K562 (cell line): ENCODE measurements around the gene ID1. TPM values are rescaled to one million over a fixed set of nuclear protein-coding genes. Genes with fewer than 3 reads are reported as not detected.
"Not testable (repeated sequence)": the region's sequence is repeated elsewhere in the genome, so short reads cannot be mapped to it uniquely, and the experiment has no call there.

ENCODE experiments used
- ATAC-seq: fragments of 200-7000 bp; cut with Tn5 transposase; 3 replicates; pipeline ENCODE4 v1.9.1; 2020; ENCODE audit warnings: moderate library complexity
- BruUV-seq: library from RNA; stranded (reverse); fragments of 400-500 nt; replicated peaks from 2 replicates; lab custom pipeline; 2021; lab: Mats Ljungman, UMichigan
- CTCF ChIA-PET: fragments of 300-600 bp; formaldehyde crosslinking; extraction: SDS; loops from one replicate; lab custom pipeline; 2021; ENCODE audit warnings: low intra/inter-chr PET ratio; lab: Yijun Ruan, JAX
- POLR2A ChIA-PET: fragments of 300-600, 350-650 bp; sonication (Branson Sonifier 250); formaldehyde crosslinking; extraction: SDS; loops from one replicate; lab custom pipeline; 2021; ENCODE audit warnings: antibody characterized with exemption, inconsistent platforms; lab: Yijun Ruan, JAX
- DNase-seq, 4 experiments: peaks; one replicate each; pipeline versions ENCODE4 v3.0.0 to v3.0.0-alpha.2; 2011 to 2018; ENCODE audit warnings: low spot score in 3 of 4, mixed read lengths in 3 of 4; ENCODE audit errors: extremely low read depth in 1 of 4
- FAIRE-seq: peaks from 2 replicates; lab custom pipeline; 2011; peaks lifted over from hg19 to GRCh38; lab: Jason Lieb, UNC
- H2AFZ ChIP-seq: 2 replicates; pipeline ENCODE4 v1.6.0; 2011; ENCODE audit warnings: low read depth, low read length, control low read depth, inconsistent platforms
- H3K27ac ChIP-seq: fragments of 200-600 bp; 3 replicates; pipeline ENCODE4 v1.8.0; 2011; ENCODE audit warnings: low read depth, mild to moderate bottlenecking, control low read depth, inconsistent platforms, low read length, moderate library complexity, mixed read lengths; ENCODE audit errors: extremely low read depth
- H3K27me3 ChIP-seq, 2 experiments: fragments of 300-600 bp in 1 of 2; 2 replicates in 1 of 2; 3 replicates in 1 of 2; pipeline versions ENCODE4 v1.6.0 to v1.8.0; 2011; ENCODE audit warnings: inconsistent platforms in 2 of 2, low read length in 2 of 2, mild to moderate bottlenecking in 1 of 2, mixed read lengths in 1 of 2, moderate library complexity in 1 of 2; ENCODE audit not compliant: control insufficient read depth in 2 of 2, insufficient read depth in 2 of 2
- H3K36me3 ChIP-seq: fragments of 300-600 bp; 3 replicates; pipeline ENCODE4 v1.8.0; 2011; ENCODE audit warnings: mild to moderate bottlenecking, low read length, inconsistent platforms; ENCODE audit not compliant: control insufficient read depth, insufficient read depth
- H3K4me1 ChIP-seq, 2 experiments: fragments of 200-600 bp in 1 of 2; replicated peaks in 1 of 2; 2 replicates in 1 of 2; 3 replicates in 1 of 2; pipeline versions ENCODE4 v1.5.1 to v1.8.0; 2011; ENCODE audit warnings: inconsistent platforms in 2 of 2, low read length in 2 of 2, mild to moderate bottlenecking in 1 of 2, mixed read lengths in 1 of 2, moderate library complexity in 1 of 2; ENCODE audit not compliant: control insufficient read depth in 2 of 2, insufficient read depth in 2 of 2
- H3K4me2 ChIP-seq: 2 replicates; pipeline ENCODE4 v1.6.1; 2011; ENCODE audit warnings: low read length, control low read depth, inconsistent platforms, mixed read lengths; ENCODE audit not compliant: insufficient read depth
- H3K4me3 ChIP-seq: fragments of 200-600 bp; sonication (generic), shearing (Covaris generic); 2 replicates; pipeline ENCODE4 v1.5.1; 2016; ENCODE audit warnings: control low read depth, inconsistent platforms
- H3K79me2 ChIP-seq: fragments of 200-600 bp; 3 replicates; pipeline ENCODE4 v1.8.0; 2011; ENCODE audit warnings: low read length, inconsistent platforms; ENCODE audit not compliant: control insufficient read depth, insufficient read depth
- H3K9ac ChIP-seq, 2 experiments: 2 replicates each; pipeline versions ENCODE4 v1.6.0 to v1.6.1; 2011; ENCODE audit warnings: low read depth in 2 of 2, low read length in 2 of 2, control low read depth in 1 of 2, inconsistent platforms in 1 of 2, mild to moderate bottlenecking in 1 of 2, mixed read lengths in 1 of 2; ENCODE audit not compliant: insufficient read depth in 1 of 2
- H3K9me1 ChIP-seq: one replicate; pipeline ENCODE4 v1.6.0; 2011; ENCODE audit warnings: inconsistent platforms, mild to moderate bottlenecking, low read length, moderate library complexity; ENCODE audit not compliant: control insufficient read depth, insufficient read depth
- H3K9me3 ChIP-seq: replicated peaks from 2 replicates; pipeline ENCODE4 v1.5.1; 2011; ENCODE audit warnings: low read depth, low read length, inconsistent platforms; ENCODE audit not compliant: control insufficient read depth, insufficient read depth
- H4K20me1 ChIP-seq: replicated peaks from 2 replicates; pipeline ENCODE4 v1.6.1; 2011; ENCODE audit warnings: low read length, inconsistent platforms, mixed read lengths; ENCODE audit not compliant: control insufficient read depth, insufficient read depth
- ADNP ChIP-seq: fragments of 200-800 bp; sonication (Bioruptor generic); IDR thresholded peaks from 2 replicates; pipeline ENCODE4 v1.6.1; 2016; ENCODE audit warnings: missing genetic modification characterization, missing compliant biosample characterization
- CBX5 ChIP-seq: IDR thresholded peaks from 2 replicates; pipeline ENCODE4 v1.6.1; 2014; ENCODE audit warnings: low read depth, borderline replicate concordance
- CHD4 ChIP-seq: fragments of 200-600 bp; sonication (generic); IDR thresholded peaks from 3 replicates; pipeline ENCODE4 v1.6.1; 2012; ENCODE audit warnings: low read depth, mild to moderate bottlenecking, mixed read lengths, low read length, inconsistent platforms; ENCODE audit not compliant: insufficient read depth, insufficient replicate concordance, poor library complexity, severe bottlenecking
- DMBX1 ChIP-seq: fragments of 250-450 bp; sonication (Bioruptor Pico); IDR thresholded peaks from 2 replicates; pipeline ENCODE4 v1.8.0; 2022; ENCODE audit warnings: inconsistent platforms, mild to moderate bottlenecking, moderate library complexity, borderline replicate concordance
- ELF4 ChIP-seq: fragments of 450-650 bp; formaldehyde crosslinking; IDR thresholded peaks from 2 replicates; pipeline ENCODE4 v1.4.0; 2022; ENCODE audit warnings: missing genetic modification characterization
- HDAC1 ChIP-seq, 2 experiments: fragments of 450-650 bp; IDR thresholded peaks; 2 replicates each; pipeline ENCODE4 v1.6.1; 2016 to 2017; ENCODE audit warnings: inconsistent platforms in 1 of 2, mild to moderate bottlenecking in 1 of 2, moderate library complexity in 1 of 2
- HDAC2 ChIP-seq: fragments of 450-650 bp; IDR thresholded peaks from 2 replicates; pipeline ENCODE4 v1.6.1; 2016; ENCODE audit warnings: mild to moderate bottlenecking
- KDM1A ChIP-seq, 2 experiments: fragments of 450-650 bp; IDR thresholded peaks; 2 replicates each; pipeline ENCODE4 v1.6.1; 2016; ENCODE audit warnings: mild to moderate bottlenecking in 2 of 2
- MCM7 ChIP-seq, 2 experiments: fragments of 450-650 bp; IDR thresholded peaks; 2 replicates each; pipeline ENCODE4 v1.6.1; 2016 to 2018
- NFXL1 ChIP-seq: fragments of 450-650 bp; formaldehyde crosslinking; IDR thresholded peaks from 2 replicates; pipeline ENCODE4 v1.4.0; 2021; ENCODE audit warnings: mild to moderate bottlenecking
- NR1H2 ChIP-seq: sonication (generic); formaldehyde crosslinking; IDR thresholded peaks from 2 replicates; pipeline ENCODE4 v1.4.0; 2020; ENCODE audit warnings: mild to moderate bottlenecking, missing genetic modification reagents
- RBFOX2 ChIP-seq: fragments of 200-400 bp; formaldehyde crosslinking; IDR thresholded peaks from 2 replicates; pipeline ENCODE4 v1.6.1; 2017; ENCODE audit warnings: low read depth, mild to moderate bottlenecking, low read length, moderate library complexity
- RBM25 ChIP-seq: fragments of 200-400 bp; formaldehyde crosslinking; IDR thresholded peaks from 2 replicates; pipeline ENCODE4 v1.6.1; 2018; ENCODE audit warnings: low read length, low read depth, moderate library complexity; ENCODE audit not compliant: severe bottlenecking
- SAFB2 ChIP-seq: fragments of 200-400 bp; formaldehyde crosslinking; IDR thresholded peaks from 2 replicates; pipeline ENCODE4 v1.6.1; 2018; ENCODE audit warnings: borderline replicate concordance, low read length, low read depth, moderate library complexity; ENCODE audit not compliant: severe bottlenecking
- SMAD3 ChIP-seq: fragments of 450-650 bp; formaldehyde crosslinking; conservative IDR thresholded peaks from 2 replicates; pipeline ENCODE4 v1.4.0; 2020; ENCODE audit warnings: mild to moderate bottlenecking
- SMARCA5 ChIP-seq: fragments of 450-650 bp; IDR thresholded peaks from 2 replicates; pipeline ENCODE4 v1.6.1; 2016
- TCF7 ChIP-seq: sonication (generic); IDR thresholded peaks from 2 replicates; pipeline ENCODE4 v1.6.1; 2016; ENCODE audit warnings: antibody characterized with exemption, borderline replicate concordance
- ZNF384 ChIP-seq: IDR thresholded peaks from 2 replicates; pipeline ENCODE4 v1.6.1; 2012; ENCODE audit warnings: low read depth, low read length, improper control_type of control experiment
- WGBS: fragments of 100-300 bp; shearing (Covaris generic); methylation state at CpG from one replicate; pipeline ENCODE4 v1.1.6; 2016; ENCODE audit warnings: low coverage, mixed read lengths; ENCODE audit not compliant: insufficient coverage; ENCODE audit errors: missing lambda C conversion rate; 5-methylcytosine and 5-hydroxymethylcytosine counted together
- in situ Hi-C: fragments of 300-500 bp; cut with MboI; formaldehyde crosslinking; loops from 4 replicates; pipeline ENCODE4 v1.15.0; 2018; ENCODE audit warnings: inconsistent platforms, mixed read lengths
- intact Hi-C: fragments of 100-400 bp; cut with micrococcal nuclease; formaldehyde crosslinking; loops from 2 replicates; pipeline ENCODE4 v1.14.2; 2022
- polyA plus RNA-seq, 8 experiments: library from polyadenylated mRNA; depleted of rRNA in 4 of 8; stranded (reverse) in 5 of 8; unstranded in 3 of 8; fragments of >200 nt; fragmentation: Nextera tagmentation in 2 of 8; fragmentation: Illumina TruSeq in 1 of 8; extraction: Ambion mirVana in 2 of 8; extraction: Trizol in 1 of 8; gene quantifications; 2 replicates each; pipeline versions ENCODE4 v1.2.1 to v1.2.3, GENCODE V29; 2011 to 2014; ENCODE audit warnings: inconsistent platforms in 1 of 8, missing spikeins in 1 of 8
- total RNA-seq, 7 experiments: library from RNA; depleted of rRNA in 6 of 7; stranded (reverse); fragments of >200 nt in 6 of 7; fragmentation: Illumina TruSeq in 2 of 7; extraction: Trizol in 2 of 7; gene quantifications; 2 replicates each; pipeline versions ENCODE4 v1.2.1 to v1.2.3, GENCODE V29; 2011 to 2021; ENCODE audit warnings: low replicate concordance in 1 of 7

The ID1 gene
- total and polyA plus RNA-seq, 9 of the 15 experiments (the other 6 are each of a cell fraction or from before 2014, with no cell fraction given), result 1.4 to 358 (median 65.0) TPM

- in situ Hi-C loops, result loop anchor here (25.0 kb wide), 1 partner anchor 1041 kb away; no protein-coding TSS in a partner anchor
- 81% methylated on average over 3 of the region's 4 CpGs for WGBS
- TF ChIP-seq ZNF384, result peak; percentile 59; the same call in 1 of the 2 replicates
- ATAC-seq, FAIRE-seq, H3K4me2 ChIP-seq, H3K36me3 ChIP-seq, BruUV-seq, H3K4me3 ChIP-seq, H3K79me2 ChIP-seq, H3K27me3 ChIP-seq, intact Hi-C loops, DNase-seq, CTCF ChIA-PET, H3K9me3 ChIP-seq, H3K9me1 ChIP-seq, H4K20me1 ChIP-seq: not testable (repeated sequence)
- H3K4me1 ChIP-seq, result peaks cover 19 to 27% of the 10 kb centered on the region in 2 experiments; a peak in 4 of 5 replicates
- H3K27ac ChIP-seq, result peak overlapping the region; percentile 47; the same call in 2 of the 3 replicates
- peak overlapping the region; percentile 36 to 85; a peak in 3 of 4 replicates for H3K9ac ChIP-seq
- POLR2A ChIA-PET, result interaction anchor here (0.9 to 2.4 kb wide), 3 partner anchors 9 to 23 kb away, joined by 4 to 17 read pairs (median 5); partner anchors contain the start of gene ID1
- peak overlapping the region; percentile 80 for H2AFZ ChIP-seq
Measured at GRCh38 chr20:31596412-31596715, 8.7 kb upstream of the ID1 start.

GRCh38 chr20:31596831-31597480 lies 8.1 kb upstream of the ID1 start:
- 0 out of 3 replicates have a peak overlapping the region, but pooled peaks have one; percentile 44 for H3K27ac ChIP-seq
- intact Hi-C loops, result no loop called here
- H2AFZ ChIP-seq, result peak overlapping the region; percentile 63; the same call in 1 of the 2 replicates
- peaks cover 17 to 25% of the 10 kb centered on the region in 2 experiments; a peak in 4 of 5 replicates for H3K4me1 ChIP-seq
- H3K9ac ChIP-seq, result no peak overlapping the region
- DNase-seq (no peak), ATAC-seq (no peak), FAIRE-seq (no peak)
- BruUV-seq, result no TSS peak
- in situ Hi-C loops, result loop anchor here (25.0 kb wide), 1 partner anchor 1040 kb away; no protein-coding TSS in a partner anchor
- H3K79me2 ChIP-seq, result no peaks in the 10 kb centered on the region; the same call in 2 of the 3 replicates
- H3K4me2 ChIP-seq, result no peak overlapping the region
- WGBS, result 64% methylated on average over 4 of the region's 4 CpGs
- no peaks in the 10 kb centered on the region for H3K36me3 ChIP-seq
- ChIA-PET POLR2A (interaction anchor here (2.4 kb wide), 1 partner anchor 9 kb away, joined by 17 read pairs; the partner anchor contains the start of gene ID1), CTCF (no interaction called here)
- no peaks in the 10 kb centered on the region for H3K9me1 ChIP-seq
- no peaks in the 10 kb centered on the region for H3K9me3 ChIP-seq
- no peaks in the 10 kb centered on the region for H3K27me3 ChIP-seq
- H4K20me1 ChIP-seq, result no peaks in the 10 kb centered on the region
- H3K4me3 ChIP-seq, result no peak overlapping the region
- TF ChIP-seq HDAC1 (IDR thresholded peaks at IDR 0.05) (peak in 1 of 2 experiments; percentile 12; a peak in 1 of 4 replicates), HDAC2 (peak; percentile 77; the same call in 1 of the 2 replicates), KDM1A (IDR thresholded peaks at IDR 0.05) (peak; percentile 70 to 89), ADNP (tag) (peak; percentile 88), MCM7 (IDR thresholded peaks at IDR 0.05) (no peak), SAFB2 (no peak), NFXL1 (no peak), DMBX1 (CRISPR knock-in tag) (no peak), SMARCA5 (peak; percentile 84), CBX5 (no peak), RBFOX2 (no peak), ELF4 (CRISPR knock-in tag) (no peak), CHD4 (peak; percentile 81), NR1H2 (CRISPR knock-in tag) (no peak), TCF7 (no peak), RBM25 (peak; percentile 96), SMAD3 (CRISPR knock-in tag) (no peak)
